Measurements from ENCODE around the gene NLRP9. TPM values are rescaled to one million over a fixed set of nuclear protein-coding genes. Genes with fewer than 3 reads are reported as not detected.
"Not testable (repeated sequence)": the region's sequence is repeated elsewhere in the genome, so short reads cannot be mapped to it uniquely, and the experiment has no call there.

NLRP9 gene
- total RNA-seq, 2 experiments from 2014 or later = not detected

GRCh38 chr19:55766466-55766865 is 28.3 kb upstream of the NLRP9 start:
- Mint-ChIP-seq H3K27me3 (peaks cover 25% of the 10 kb centered on the region), H3K9me3 (peaks cover 6% of the 10 kb centered on the region), H3K27ac (no peak overlapping the region), H3K36me3 (ENCODE audit: low read depth) (no peaks in the 10 kb centered on the region), H3K4me3 (no peak overlapping the region), H3K4me1 (ENCODE audit: low read depth) (no peaks in the 10 kb centered on the region)
- CTCF ChIA-PET = no interaction called here
- no peak for TF ChIP-seq CTCF (IDR thresholded peaks at IDR 0.05)
- POLR2A ChIA-PET = no interaction called here
- no peak for DNase-seq
- ATAC-seq = no peak
- intact Hi-C loops (cut with micrococcal nuclease) = no loop called here

- POLR2A ChIA-PET; H3K36me3 Mint-ChIP-seq (ENCODE audit: low read depth); ATAC-seq; H3K9me3 Mint-ChIP-seq; DNase-seq; intact Hi-C loops (cut with micrococcal nuclease); H3K4me3 Mint-ChIP-seq; H3K27ac Mint-ChIP-seq; H3K4me1 Mint-ChIP-seq (ENCODE audit: low read depth); CTCF ChIA-PET: not testable (repeated sequence)
- peaks cover 23% of the 10 kb centered on the region for H3K27me3 Mint-ChIP-seq
Measured at GRCh38 chr19:55758797-55759196, 20.6 kb upstream of the NLRP9 start, which contains the start of gene RFPL4A. Gene RFPL4A (plus strand): TSS chr19:55759097. CDS start chr19:55761801, 2,704 bp downstream.

DNA sequence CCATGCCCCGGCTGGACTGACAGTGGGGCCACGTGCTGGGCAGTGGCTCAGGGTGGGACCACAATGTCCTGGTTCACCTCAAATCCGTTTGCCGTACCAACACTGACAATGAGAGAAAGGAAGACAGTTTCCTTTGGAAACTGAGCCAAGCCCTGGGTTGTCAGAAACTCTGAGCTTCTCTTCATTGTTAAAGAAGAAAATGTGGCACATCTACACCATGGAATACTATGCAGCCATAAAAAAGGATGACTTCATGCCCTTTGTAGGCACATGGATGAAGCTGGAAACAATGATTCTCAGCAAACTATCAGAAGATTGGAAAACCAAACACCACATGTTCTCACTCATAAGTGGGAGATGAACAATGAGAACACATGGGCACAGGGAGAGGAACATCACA is 18.6 kb upstream of the NLRP9 start:
- intact Hi-C loops (cut with micrococcal nuclease); H3K4me1 Mint-ChIP-seq (ENCODE audit: low read depth); H3K4me3 Mint-ChIP-seq; H3K9me3 Mint-ChIP-seq; H3K36me3 Mint-ChIP-seq (ENCODE audit: low read depth); POLR2A ChIA-PET; CTCF ChIA-PET; DNase-seq; ATAC-seq; H3K27ac Mint-ChIP-seq: not testable (repeated sequence)
- peaks cover 23% of the 10 kb centered on the region for H3K27me3 Mint-ChIP-seq

DNA sequence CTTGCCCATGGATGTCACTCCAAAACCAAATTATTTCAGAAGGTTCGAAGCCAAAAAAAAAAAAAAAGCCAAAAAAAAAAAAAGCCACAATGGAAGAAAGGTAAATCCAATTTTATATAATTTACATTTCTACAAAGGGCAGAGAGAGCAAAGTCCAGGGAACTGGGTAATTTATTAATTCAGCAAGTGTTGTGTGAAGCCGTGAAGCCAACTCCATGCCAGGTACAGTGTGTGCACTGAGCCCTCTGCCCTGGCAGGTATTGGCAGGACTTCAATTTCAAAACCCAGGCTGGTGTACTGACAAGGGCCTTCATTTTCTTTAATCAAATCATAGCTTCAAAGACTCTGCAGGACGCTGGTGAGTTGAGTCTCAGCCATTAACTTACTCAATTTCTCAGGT is 15.2 kb upstream of the NLRP9 start:
- POLR2A ChIA-PET = no interaction called here
- H3K4me3 Mint-ChIP-seq = no peak overlapping the region

DNA sequence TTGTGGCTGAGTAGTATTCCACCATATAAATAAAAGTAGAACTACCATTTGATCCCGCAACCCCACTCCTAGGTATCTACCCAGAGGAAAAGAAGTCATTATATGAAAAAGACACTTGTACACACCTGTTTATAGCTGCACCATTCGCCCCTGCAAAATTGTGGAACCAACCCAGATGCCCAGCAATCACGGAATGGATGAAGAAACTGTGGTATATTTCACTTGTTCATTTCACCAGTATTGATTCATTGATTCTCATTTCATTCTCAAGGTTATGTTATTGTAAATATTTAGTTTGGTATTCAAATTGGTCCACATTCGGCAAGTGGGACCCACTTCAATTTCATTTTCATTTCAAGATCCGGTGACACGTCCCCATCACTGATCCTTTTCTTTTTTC is 12.5 kb upstream of the NLRP9 start:
- POLR2A ChIA-PET = no interaction called here
- no peak for TF ChIP-seq CTCF (IDR thresholded peaks at IDR 0.05)
- DNase-seq (no peak), ATAC-seq (no peak)
- Mint-ChIP-seq H3K27me3 (peaks cover 10% of the 10 kb centered on the region), H3K4me3 (no peak overlapping the region), H3K9me3 (no peaks in the 10 kb centered on the region), H3K4me1 (ENCODE audit: low read depth) (no peaks in the 10 kb centered on the region), H3K36me3 (ENCODE audit: low read depth) (no peaks in the 10 kb centered on the region), H3K27ac (no peak overlapping the region)
- intact Hi-C loops (cut with micrococcal nuclease) = no loop called here
- CTCF ChIA-PET = no interaction called here

More for the DNA sequence above, 15.2 kb upstream of the NLRP9 start:
- Mint-ChIP-seq H3K36me3 (ENCODE audit: low read depth) (no peaks in the 10 kb centered on the region), H3K4me1 (ENCODE audit: low read depth) (no peaks in the 10 kb centered on the region), H3K27me3 (peaks cover 18% of the 10 kb centered on the region), H3K27ac (no peak overlapping the region), H3K9me3 (no peaks in the 10 kb centered on the region)
- intact Hi-C loops (cut with micrococcal nuclease) = no loop called here
- CTCF ChIA-PET = no interaction called here
- ATAC-seq (no peak), DNase-seq (no peak)
- TF ChIP-seq CTCF (IDR thresholded peaks at IDR 0.05) = no peak

- POLR2A ChIA-PET; H3K36me3 Mint-ChIP-seq (ENCODE audit: low read depth); intact Hi-C loops (cut with micrococcal nuclease); H3K4me1 Mint-ChIP-seq (ENCODE audit: low read depth); DNase-seq; H3K27me3 Mint-ChIP-seq; ATAC-seq; H3K9me3 Mint-ChIP-seq; H3K27ac Mint-ChIP-seq; H3K4me3 Mint-ChIP-seq: not testable (repeated sequence)
- CTCF ChIA-PET = interaction anchor here (1.1 kb wide), 1 partner anchor 27 kb away, joined by 3 read pairs; no protein-coding TSS in a partner anchor
Measured at GRCh38 chr19:55730378-55730777, 7.8 kb downstream of the NLRP9 start.

DNA sequence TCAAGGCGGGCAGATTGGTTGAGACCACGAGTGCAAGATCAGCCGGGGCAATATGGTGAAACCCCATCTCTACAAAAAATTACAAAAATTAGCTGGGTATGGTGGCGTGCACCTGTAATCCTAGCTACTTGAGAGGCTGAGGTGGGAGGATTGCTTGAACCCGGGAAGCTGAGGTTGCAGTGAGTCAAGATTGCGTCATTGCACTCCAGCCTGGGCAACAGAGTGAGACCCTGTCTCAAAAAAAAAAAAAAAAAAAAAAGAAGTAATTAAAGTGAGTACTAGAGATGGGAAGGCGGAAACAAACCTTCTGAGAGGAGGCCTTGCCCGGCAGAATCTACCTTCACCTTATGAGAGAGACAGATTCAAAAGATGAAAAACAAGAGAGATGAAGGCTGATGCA is 14.7 kb downstream of the NLRP9 start:
- POLR2A ChIA-PET = no interaction called here
- no peak for DNase-seq
- CTCF ChIA-PET = no interaction called here
- ATAC-seq = no peak
- TF ChIP-seq CTCF (IDR thresholded peaks at IDR 0.05) = no peak
- no peak overlapping the region for H3K27ac Mint-ChIP-seq
- peaks cover 14% of the 10 kb centered on the region for H3K9me3 Mint-ChIP-seq
- H3K4me3 Mint-ChIP-seq = no peak overlapping the region
- H3K27me3 Mint-ChIP-seq = peaks cover 26% of the 10 kb centered on the region
- H3K36me3 Mint-ChIP-seq (ENCODE audit: low read depth) = no peaks in the 10 kb centered on the region
- no peaks in the 10 kb centered on the region for H3K4me1 Mint-ChIP-seq (ENCODE audit: low read depth)
- intact Hi-C loops (cut with micrococcal nuclease) = no loop called here

Data from activated CD8-positive, alpha-beta T cell treated with anti-CD3 and anti-CD28 coated beads for 36 hours (primary cell).